IPS-18c (cell line): ENCODE results near the gene FGD5.
A peak's percentile ranks its signal among the peaks of the same experiment; 100 is the strongest.

Experiments used
- H3K4me3 ChIP-seq: 2 replicates; pipeline ENCODE4 v1.7.0; 2013; ENCODE audit warnings: low read depth, mild to moderate bottlenecking, low read length, moderate library complexity; ENCODE audit not compliant: insufficient read depth
- H3K9me3 ChIP-seq: one replicate; pipeline ENCODE4 v1.6.1; 2013; ENCODE audit warnings: mild to moderate bottlenecking, low read length, moderate library complexity; ENCODE audit not compliant: control insufficient read depth, insufficient read depth

FGD5 gene

DNA sequence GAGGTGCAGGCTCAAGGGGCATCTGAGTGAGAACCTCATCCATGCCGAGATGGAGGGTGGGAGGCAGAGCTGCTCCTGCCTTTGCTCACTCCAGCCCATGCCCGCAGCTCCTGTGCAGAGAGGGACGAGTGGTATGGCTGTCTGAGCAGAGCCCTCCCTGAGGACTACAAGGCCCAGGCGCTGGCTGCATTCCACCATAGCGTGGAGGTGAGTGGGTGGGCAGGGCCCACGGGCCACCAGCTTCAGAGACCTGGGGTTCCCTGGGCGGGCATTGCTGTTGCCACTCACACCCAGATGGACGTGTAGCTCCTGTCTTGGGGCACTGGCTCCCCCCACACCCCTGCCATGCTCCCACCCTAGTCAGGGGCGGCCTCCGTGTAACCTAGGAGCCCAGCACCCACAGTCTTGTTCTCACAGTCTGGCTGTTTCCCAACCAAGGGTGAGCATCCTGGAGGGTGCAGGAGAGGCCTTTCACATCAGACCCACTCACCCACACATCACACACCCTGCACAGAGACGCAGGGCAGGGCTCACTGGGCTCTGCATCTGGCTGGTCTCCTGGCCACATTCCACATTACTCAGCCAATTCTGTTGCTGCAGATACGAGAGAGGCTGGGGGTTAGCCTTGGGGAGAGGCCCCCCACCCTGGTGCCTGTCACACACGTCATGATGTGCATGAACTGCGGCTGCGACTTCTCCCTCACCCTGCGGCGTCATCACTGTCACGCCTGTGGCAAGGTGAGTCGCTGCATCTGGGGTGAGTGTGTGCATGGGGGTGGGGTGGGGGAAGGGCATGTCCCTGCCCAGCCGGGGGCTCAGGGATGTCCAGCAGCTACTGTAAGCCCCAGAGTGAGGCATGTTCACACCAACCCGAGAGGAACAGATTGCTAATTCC, 103.3 kb downstream of the FGD5 start:
- no peak overlapping the region for H3K4me3 ChIP-seq

DNA sequence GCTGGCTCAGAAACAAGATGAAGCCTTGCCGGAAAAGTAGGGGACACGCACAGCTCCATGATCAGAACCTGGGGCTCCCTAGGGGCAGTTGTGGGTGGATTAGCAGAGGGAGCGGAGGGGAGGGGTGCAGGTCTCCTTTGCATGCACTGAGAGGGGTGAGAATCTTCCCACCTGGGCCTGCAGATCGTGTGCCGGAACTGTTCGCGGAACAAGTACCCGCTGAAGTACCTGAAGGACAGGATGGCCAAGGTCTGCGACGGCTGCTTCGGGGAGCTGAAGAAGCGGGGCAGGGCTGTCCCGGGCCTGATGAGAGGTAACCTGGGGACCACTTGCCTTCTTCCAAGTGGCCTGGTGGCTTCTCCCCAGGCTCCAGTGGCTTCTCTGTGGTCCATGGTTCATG, 104.1 kb downstream of the FGD5 start:
- no peaks in the 10 kb centered on the region for H3K9me3 ChIP-seq
- H3K4me3 ChIP-seq = no peak overlapping the region

More for the DNA sequence above, 103.3 kb downstream of the FGD5 start:
- no peaks in the 10 kb centered on the region for H3K9me3 ChIP-seq

DNA sequence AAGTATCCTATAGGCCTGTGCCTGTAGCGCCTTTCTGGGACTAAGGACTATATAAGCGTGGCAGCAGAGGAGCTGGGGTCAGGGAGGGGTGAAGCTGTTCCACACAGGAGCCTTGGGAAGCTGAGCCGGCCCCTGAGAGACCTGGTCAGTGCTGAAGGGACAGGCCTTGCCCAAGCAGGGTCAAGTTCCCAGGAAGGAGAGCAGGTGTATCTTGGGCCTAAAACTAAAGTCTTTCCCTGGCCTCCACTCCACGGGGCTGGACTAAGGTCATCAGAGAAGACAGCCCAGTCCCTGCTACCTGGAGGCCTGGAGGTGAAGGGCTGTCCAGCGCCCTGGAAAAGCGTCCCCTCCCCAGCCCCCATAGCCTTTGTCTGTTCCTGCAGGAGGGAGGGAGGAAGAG, 104.7 kb downstream of the FGD5 start:
- Histone ChIP-seq H3K9me3 (no peaks in the 10 kb centered on the region), H3K4me3 (no peak overlapping the region)

DNA sequence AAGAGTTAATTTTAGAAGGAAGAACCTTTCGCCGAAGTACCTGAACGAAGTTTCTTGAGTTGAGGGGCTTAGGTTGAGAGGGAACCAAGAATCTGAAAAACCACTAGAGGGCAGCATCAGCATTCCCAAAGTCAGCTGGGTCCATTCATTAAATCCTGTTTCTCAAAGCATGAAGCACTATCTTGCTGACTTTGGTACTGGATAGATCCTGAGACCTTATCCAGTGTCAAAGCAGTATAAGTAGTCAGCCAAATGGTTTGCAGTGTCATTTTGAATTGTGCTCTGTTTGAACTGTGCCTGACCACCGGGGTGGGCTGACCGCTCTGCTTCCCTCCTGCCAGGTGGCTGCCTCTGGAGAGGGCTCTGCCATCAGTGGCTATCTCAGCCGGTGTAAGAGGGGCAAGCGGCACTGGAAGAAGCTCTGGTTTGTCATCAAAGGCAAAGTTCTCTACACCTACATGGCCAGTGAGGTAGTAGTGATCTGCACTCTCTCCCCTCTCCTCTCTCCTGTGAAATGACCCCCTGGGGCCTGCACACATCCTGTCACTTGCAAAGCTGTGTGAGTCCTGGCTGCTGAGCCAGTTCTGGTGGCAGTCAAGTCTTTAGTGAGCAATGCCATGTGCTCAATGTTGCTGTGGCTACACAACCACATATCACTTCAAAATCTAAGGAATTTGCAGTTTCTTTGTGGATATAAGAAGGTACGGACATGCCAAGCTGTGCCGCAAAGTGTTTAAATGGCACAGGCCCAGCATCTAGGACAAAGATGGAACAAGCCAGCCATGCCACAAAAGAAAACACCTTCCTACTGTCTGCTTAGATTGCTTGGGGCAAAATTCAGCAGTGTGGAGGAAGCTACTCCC, 107.2 kb downstream of the FGD5 start:
- no peaks in the 10 kb centered on the region for H3K9me3 ChIP-seq
- H3K4me3 ChIP-seq = no peak overlapping the region

DNA sequence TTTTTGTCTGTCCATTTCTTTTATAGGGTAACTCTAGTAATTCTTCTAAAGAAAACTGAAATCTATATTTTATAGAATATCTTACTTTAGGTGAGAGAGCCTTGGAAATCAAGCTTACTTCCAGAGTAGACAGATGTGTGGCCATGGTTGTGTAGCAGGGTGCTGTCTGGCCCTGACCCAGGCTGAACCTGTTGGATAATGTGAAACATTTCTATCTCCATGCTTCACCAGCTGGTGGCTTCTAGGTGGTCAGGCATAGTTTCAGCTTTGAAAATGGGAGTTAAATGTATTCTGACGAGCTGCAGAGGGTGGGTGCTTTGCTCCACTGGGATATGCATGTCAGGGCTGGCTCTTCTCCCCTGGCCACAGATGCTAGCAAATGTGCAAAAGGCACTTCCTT, 107.8 kb downstream of the FGD5 start:
- Histone ChIP-seq H3K9me3 (no peaks in the 10 kb centered on the region), H3K4me3 (no peak overlapping the region)

DNA sequence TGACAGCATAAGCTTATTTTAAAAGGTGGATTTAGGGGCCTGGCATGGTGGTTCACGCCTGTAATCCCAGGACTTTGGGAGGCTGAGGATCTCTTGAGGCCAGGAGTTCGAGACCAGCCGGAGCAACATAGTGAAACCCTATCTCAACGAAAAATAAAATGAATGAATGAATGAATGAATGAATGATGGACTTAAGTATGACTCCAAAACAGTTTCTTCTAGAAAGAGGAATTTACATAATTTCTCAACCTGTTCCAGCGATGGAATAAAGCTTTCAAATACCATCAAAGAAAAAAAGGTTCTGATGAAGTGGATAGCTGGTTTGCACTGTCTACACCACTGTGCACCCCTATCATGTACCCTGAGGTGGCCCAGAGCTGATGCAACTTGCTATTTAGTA, 108.5 kb downstream of the FGD5 start:
- Histone ChIP-seq H3K9me3 (no peaks in the 10 kb centered on the region), H3K4me3 (no peak overlapping the region)

DNA sequence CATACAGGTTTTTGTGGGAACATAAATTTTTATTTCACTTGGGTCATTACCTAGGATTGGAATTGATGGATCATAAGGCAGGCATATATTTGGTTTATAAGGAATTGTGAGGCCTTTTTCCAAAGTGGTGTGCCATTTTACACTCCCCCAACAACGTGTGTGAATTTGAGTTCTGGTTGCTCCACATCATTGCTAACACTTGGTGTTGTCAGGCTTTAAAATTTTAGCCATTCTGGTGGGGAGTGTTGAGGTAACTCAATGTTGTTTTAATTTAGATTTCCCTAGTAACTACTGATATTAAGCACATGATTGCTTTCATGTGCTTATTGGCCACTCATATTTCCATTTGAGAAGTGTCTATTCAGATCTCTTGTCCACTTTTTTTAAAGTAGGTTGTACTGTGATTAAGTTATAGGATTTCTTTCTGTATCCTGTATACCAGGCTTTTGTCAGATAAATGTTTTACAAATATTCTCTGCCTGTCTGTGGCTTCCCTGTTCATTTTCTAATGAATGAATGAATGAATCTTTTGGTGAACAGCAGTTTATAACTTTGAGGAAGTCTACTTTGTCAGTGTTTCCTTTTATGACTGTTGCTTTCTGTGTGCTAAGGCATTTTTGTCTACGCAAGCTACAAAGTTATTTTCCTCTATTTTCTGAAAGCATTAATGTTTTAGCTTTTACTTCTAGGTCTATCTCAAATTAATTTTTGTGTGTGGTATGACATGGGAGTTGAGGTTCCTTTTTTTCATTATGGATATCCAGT, 110.7 kb downstream of the FGD5 start:
- no peak overlapping the region for H3K4me3 ChIP-seq
- H3K9me3 ChIP-seq = no peaks in the 10 kb centered on the region

DNA sequence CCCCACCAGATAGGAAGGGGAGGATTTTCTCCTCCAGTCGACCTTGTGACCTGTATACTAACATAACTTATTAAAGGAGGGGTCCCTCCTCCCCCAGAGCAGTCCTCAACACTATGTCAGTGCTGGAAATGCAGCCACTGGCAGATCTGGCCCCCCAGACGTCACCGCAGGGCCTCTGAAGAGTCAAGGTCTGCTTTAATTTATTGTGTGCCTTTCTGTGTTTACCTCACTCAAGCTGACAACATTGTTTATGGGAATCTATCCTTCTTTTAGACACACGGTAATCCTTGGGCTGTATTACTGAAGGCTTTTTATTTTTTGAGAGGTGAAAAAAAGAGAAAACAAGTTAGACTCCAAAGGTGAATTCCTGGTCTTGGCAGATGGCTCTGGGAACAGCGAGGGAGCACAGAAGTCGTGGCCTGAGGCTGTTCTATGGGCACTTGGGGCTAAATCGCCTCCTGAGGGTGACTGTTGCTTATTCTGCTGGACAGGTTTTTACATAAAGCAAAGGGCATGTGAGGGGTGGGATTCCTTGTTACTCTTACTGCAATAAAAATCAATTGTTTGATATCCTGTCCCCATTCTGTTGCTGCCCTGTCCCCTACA, 115.2 kb downstream of the FGD5 start:
- H3K4me3 ChIP-seq = no peak overlapping the region
- no peaks in the 10 kb centered on the region for H3K9me3 ChIP-seq

DNA sequence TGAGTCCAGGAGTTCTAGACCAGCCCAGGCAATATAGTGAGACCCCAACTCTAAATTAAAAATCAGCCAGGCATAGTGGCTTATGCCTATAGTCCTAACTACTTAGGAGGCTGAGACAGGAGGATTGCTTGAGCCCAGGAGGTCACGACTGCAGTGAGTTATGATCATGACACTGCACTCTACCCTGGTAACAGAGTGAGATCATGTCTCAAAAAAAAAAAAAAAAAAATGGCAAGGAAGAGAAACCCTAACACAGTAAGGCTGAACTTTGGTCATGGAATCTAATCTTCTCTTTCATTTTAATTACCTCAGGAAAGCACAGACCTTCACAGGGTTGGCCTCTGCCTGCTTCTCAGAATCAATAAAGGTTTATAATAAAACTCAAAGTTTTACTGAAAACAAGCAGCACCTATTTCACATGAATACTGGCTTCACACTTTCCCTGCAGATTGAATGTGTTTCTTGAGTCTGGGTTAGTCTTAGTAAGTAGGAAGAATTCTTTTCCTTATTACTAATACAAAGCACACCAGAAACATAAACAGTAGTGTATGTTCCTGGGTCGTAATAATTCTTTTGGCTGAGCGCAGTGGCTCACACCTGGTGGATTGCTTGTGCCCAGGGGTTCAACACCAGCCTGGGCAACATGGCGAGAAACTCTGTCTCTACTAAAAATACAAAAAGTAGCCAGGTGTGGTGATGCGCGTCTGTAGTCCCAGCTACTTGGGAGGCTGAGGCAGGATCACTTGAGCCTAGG, 117.0 kb downstream of the FGD5 start:
- no peaks in the 10 kb centered on the region for H3K9me3 ChIP-seq
- H3K4me3 ChIP-seq = no peak overlapping the region

DNA sequence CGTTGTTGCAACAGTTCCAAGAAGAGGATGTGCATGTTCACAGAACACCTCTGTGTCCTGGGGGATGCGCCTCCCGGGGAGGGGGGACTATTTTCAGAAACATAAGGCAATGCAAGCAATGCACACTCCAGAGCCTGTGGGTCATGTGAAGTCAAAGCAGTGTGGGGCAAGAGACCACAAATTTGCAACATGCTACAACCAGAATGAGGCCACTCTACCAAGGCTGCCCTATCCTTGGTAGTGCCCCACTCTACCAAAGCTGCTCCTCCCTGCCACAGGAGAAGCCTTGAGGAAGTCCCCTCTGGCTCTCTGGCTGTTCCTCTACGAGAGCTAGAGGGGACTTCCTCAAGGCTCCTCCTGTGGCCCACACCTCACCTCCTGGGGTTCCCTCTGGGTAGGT, 120.2 kb downstream of the FGD5 start:
- Histone ChIP-seq H3K4me3 (no peak overlapping the region), H3K9me3 (no peaks in the 10 kb centered on the region)

DNA sequence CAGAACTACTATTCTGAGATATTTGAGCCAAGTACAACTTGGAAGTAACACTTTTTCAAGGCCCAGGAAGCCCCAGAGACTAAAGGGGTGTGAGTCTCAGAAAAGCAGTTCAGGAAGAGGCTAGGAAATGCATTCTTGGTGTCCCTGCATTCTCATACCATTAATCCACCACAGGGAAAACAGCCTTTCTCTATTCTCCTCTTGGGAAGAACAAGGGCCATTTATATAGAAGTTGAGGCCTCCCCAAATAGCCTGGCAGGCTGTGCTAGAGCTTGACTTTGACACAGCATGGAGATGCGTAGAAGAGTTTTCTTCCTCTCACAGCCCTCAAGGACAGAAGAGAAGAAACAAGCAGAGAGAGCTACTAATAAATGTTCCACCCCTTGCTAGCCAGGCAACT, 123.1 kb downstream of the FGD5 start:
- H3K4me3 ChIP-seq = no peak overlapping the region
- H3K9me3 ChIP-seq = no peaks in the 10 kb centered on the region

DNA sequence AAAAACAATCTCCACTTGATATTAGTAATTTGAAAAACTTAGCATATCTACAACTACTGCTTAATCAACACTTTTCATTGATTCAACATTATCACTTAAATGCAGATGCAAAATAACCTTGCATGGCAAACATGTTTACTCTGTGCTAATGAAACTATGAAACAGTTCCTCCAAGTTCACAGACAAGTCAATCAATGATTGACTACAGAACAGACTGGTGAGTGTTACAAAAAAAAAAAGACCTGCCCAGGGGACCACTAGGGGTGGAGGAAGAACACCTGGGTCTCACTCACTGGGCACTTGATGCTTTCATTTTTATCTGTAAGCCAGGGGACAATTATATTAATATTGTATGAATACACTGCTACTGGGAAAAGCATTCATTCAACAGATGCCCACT, 124.3 kb downstream of the FGD5 start:
- H3K4me3 ChIP-seq = no peak overlapping the region
- H3K9me3 ChIP-seq = no peaks in the 10 kb centered on the region

DNA sequence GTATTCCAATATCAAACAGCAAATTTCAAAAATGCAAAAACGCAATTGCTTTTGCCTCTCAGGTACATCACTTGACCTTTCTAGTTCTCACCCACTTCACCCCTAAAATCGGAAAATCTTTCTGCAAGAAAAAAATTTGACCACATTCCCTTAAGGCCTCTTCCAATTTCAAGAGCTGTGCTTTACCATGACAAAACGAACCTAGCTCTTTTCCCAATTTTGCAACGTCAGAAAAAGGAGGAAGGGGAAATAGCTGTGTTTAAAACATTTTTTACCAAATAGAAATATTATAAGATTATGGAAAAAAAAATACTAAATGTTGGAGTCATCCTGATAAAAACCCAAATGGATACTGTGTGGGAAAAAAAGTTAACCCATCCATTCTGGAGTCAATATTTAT, 127.5 kb downstream of the FGD5 start:
- H3K4me3 ChIP-seq = peak overlapping the region; percentile 82; the same call in 1 of the 2 replicates

DNA sequence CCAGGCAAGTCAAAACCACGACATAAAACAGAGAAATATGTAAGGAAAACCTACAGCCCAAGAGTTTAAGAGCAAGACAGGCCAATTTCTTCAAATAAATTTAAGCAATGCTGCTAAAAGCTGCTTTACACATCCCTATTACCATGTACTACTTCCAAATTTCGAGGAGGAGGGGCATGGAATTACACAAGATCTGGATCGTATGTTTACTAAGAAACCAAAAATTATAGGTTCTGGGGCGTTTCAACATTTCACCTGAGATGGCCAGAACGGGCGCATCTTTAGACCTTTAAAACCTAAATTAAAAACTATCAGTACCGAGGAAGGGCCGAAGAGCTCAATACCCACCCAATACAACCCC, 128.0 kb downstream of the FGD5 start:
- peak overlapping the region; percentile 82 for H3K4me3 ChIP-seq

More for the DNA sequence above, 127.5 kb downstream of the FGD5 start:
- no peaks in the 10 kb centered on the region for H3K9me3 ChIP-seq

DNA sequence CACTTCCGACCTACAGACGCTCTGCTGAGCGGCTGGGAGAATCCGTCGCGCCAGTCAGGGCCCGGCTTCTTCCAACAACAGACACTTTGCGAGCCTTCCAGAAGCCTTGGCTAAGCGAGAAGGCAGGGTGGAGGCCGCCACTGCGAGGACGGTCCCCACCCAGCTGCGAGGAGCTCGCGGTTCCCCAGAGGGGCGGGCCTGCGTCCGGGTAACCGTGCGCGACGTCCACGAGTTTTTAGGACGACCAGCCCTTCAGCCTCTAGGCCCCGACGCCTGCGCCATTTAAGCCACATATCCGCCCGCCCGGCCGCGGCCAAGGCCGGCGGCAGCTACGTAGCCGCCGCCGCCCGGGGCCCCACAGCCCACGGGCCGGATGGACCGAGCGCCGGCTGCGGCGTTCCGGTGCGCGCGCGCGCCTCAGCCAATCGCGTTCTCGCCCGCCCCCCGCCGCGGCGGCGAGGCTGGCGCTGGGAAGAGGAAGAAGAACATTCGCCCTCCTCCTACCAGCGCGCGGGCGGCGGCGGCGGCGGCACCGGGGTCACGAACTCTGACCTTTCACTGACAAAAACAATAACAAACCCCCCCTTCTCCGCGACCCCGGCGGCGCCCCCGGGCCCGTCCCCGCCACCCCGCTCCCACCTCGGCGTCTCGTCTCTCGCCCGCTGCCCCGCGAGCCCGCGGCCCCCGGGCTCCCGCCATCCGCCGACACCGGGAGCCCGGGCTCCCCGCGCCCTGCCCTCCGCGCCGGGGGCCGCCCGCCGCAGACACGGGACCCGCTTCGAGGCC, 128.5 kb downstream of the FGD5 start, which contains the start of gene NR2C2:
TSS of gene NR2C2 (plus strand) at position 484 of the 786 bp plus-strand sequence. CDS start 56,332 bp downstream, outside the sequence.
- H3K4me3 ChIP-seq = peak within 1 kb of the TSS; percentile 82
- H3K9me3 ChIP-seq = no peaks in the 10 kb centered on the region

More for the DNA sequence above, 128.0 kb downstream of the FGD5 start:
- no peaks in the 10 kb centered on the region for H3K9me3 ChIP-seq
